ACHN (cell line): ENCODE data around the gene SHC3.
A peak's percentile ranks its signal among the peaks of the same experiment; 100 is the strongest.

Experiments
- DNase-seq: peaks from one replicate; pipeline ENCODE4 v3.0.0-alpha.2; 2015
- in situ Hi-C: cut with HindIII; loops from 2 replicates; pipeline ENCODE4 v1.10.0; 2017; ENCODE audit warnings: low sequenced_read_pairs, low pct_ligation_motif_present, low pct_unique_long_range_greater_than_20kb

SHC3 gene

GRCh38 chr9:89044104-89044503 is 134.5 kb downstream of the SHC3 start:
- no peak for DNase-seq
- in situ Hi-C loops: no loop called here

- in situ Hi-C loops: no loop called here
- DNase-seq: no peak
Observed at GRCh38 chr9:89042984-89043383, 135.6 kb downstream of the SHC3 start.

GRCh38 chr9:89039664-89040063 is 139.0 kb downstream of the SHC3 start:
- DNase-seq: no peak
- in situ Hi-C loops: no loop called here

- no peak for DNase-seq
- in situ Hi-C loops: no loop called here
Observed at GRCh38 chr9:89039104-89039465, 139.5 kb downstream of the SHC3 start.

- in situ Hi-C loops: no loop called here
Observed at GRCh38 chr9:89038382-89039103, 140.1 kb downstream of the SHC3 start.

GRCh38 chr9:89037891-89038290 is 140.7 kb downstream of the SHC3 start:
- in situ Hi-C loops: no loop called here
- DNase-seq: no peak

More at GRCh38 chr9:89038382-89039103, 140.1 kb downstream of the SHC3 start:
- DNase-seq: no peak

GRCh38 chr9:89037346-89037745 is 141.3 kb downstream of the SHC3 start:
- in situ Hi-C loops: no loop called here
- DNase-seq: no peak

GRCh38 chr9:89036891-89037290 is 141.7 kb downstream of the SHC3 start:
- no peak for DNase-seq
- in situ Hi-C loops: no loop called here

- in situ Hi-C loops: no loop called here
- no peak for DNase-seq
Observed at GRCh38 chr9:89036383-89036782, 142.2 kb downstream of the SHC3 start.

- in situ Hi-C loops: no loop called here
Observed at GRCh38 chr9:89032661-89033060, 146.0 kb downstream of the SHC3 start.

GRCh38 chr9:89032173-89032572 is 146.4 kb downstream of the SHC3 start:
- in situ Hi-C loops: no loop called here
- DNase-seq: no peak

More at GRCh38 chr9:89032661-89033060, 146.0 kb downstream of the SHC3 start:
- DNase-seq: no peak

GRCh38 chr9:89029788-89030187 is 148.8 kb downstream of the SHC3 start:
- in situ Hi-C loops: no loop called here
- no peak for DNase-seq

- DNase-seq: no peak
- in situ Hi-C loops: no loop called here
Observed at GRCh38 chr9:89026876-89027275, 151.7 kb downstream of the SHC3 start.

- in situ Hi-C loops: no loop called here
- DNase-seq: no peak
Observed at GRCh38 chr9:89025553-89025952, 153.1 kb downstream of the SHC3 start.

GRCh38 chr9:89024727-89025126 is 153.9 kb downstream of the SHC3 start:
- in situ Hi-C loops: no loop called here
- no peak for DNase-seq

- in situ Hi-C loops: no loop called here
- DNase-seq: no peak
Observed at GRCh38 chr9:89023740-89024139, 154.9 kb downstream of the SHC3 start.

GRCh38 chr9:89022902-89023301 is 155.7 kb downstream of the SHC3 start:
- DNase-seq: peak; percentile 17
- in situ Hi-C loops: no loop called here

- in situ Hi-C loops: no loop called here
- no peak for DNase-seq
Observed at GRCh38 chr9:89022001-89022759, 156.4 kb downstream of the SHC3 start.

- peak; percentile 79 for DNase-seq
- in situ Hi-C loops: no loop called here
Observed at GRCh38 chr9:89021154-89021803, 157.3 kb downstream of the SHC3 start.

GRCh38 chr9:89020754-89021153 is 157.9 kb downstream of the SHC3 start:
- DNase-seq: no peak
- in situ Hi-C loops: no loop called here
